Urinary bladder (tissue), 4 donors: ENCODE data around the gene LDLRAD4. TPM values are rescaled to one million over a fixed set of nuclear protein-coding genes. Genes with fewer than 3 reads are reported as not detected.

Experiments used
- DNase-seq: peaks from one replicate; pipeline ENCODE4 v3.0.0-alpha.2; 2015; ENCODE audit errors: extremely low spot score
- H3K27ac ChIP-seq: one replicate; pipeline ENCODE4 v1.5.1; 2013; ENCODE audit warnings: low read depth, mild to moderate bottlenecking, moderate library complexity
- H3K36me3 ChIP-seq: one replicate; pipeline ENCODE4 v1.6.1; 2013; ENCODE audit warnings: mild to moderate bottlenecking, moderate library complexity; ENCODE audit not compliant: insufficient read depth
- H3K4me1 ChIP-seq: one replicate; pipeline ENCODE4 v1.6.1; 2013; ENCODE audit warnings: mild to moderate bottlenecking, moderate library complexity; ENCODE audit not compliant: insufficient read depth
- H3K4me3 ChIP-seq: one replicate; pipeline ENCODE4 v1.5.1; 2013; ENCODE audit warnings: low read depth, low read length
- WGBS: extraction: QIAGEN DNeasy Blood & Tissue Kit; methylation state at CpG from one replicate; pipeline ENCODE4 v1.1.7; 2013; 5-methylcytosine and 5-hydroxymethylcytosine counted together
- polyA plus RNA-seq: library from polyadenylated mRNA; stranded (reverse); fragments of 200-250 nt; gene quantifications from one replicate; pipeline ENCODE4 v1.2.3, GENCODE V29; 2013
- total RNA-seq: library from RNA; depleted of rRNA; stranded (reverse); fragments of >200 nt; gene quantifications from one replicate; pipeline ENCODE4 v1.2.3, GENCODE V29; 2014
- donor health status: healthy with polysubstance abuse.
- donor health status: healthy.

Gene LDLRAD4
- total and polyA plus RNA-seq, 2 donors: 13.8 to 52.3 TPM

DNA sequence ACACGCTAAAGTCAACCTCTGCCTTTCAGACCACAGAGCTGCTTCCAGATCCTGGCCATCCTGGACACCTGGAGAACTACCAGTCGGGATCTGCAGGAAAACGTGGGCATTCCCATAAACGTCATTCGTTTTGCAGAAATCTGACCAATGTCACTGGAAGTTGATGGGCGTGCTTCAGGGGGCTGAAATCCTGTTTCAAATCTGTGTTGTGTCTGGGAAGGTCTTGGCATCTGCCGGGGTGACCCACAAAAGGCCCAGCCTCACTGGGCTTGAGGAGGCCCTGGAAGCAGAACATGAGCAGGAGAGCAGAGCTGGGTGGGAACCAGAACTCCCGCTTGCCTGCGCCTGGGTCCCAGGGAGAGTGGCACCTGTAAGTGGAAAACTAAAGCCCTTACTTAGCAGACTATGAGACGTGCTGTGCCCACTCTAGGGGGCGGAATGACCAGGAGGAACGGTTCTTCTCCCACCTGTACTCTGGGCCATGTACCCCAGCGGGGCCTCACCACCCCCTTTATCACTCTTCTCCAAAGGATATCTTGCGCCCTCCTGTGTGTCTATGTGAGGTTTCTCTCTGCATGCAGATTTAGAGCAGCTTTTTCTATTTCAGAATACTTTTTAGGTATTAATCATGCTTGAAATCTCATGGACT is 306.9 kb downstream of the LDLRAD4 start:
- WGBS: 92% methylated on average over 14 of the region's 14 CpGs
- H3K4me1 ChIP-seq: no peaks in the 10 kb centered on the region
- no peak for DNase-seq
- no peak overlapping the region for H3K4me3 ChIP-seq
- H3K27ac ChIP-seq: no peak overlapping the region
- H3K36me3 ChIP-seq: no peaks in the 10 kb centered on the region

DNA sequence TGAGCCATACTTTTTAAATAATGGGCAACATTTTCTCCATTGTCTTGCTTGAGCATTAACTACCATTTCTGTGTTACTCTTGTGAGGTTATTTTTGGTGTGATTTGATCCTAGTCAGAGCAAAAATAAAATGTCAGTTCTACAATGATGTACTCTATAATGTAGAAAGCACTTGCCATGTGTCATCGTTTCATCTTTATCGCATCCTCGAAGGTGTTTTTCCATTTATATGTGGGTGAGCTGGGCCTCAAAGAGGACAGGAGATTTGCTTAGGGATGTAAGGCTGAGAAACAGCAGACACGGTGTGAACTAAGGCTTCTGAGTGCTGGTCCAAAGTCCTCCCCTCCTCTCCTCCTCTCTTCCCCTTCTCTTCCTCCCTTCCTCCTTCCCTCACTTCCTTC is 308.0 kb downstream of the LDLRAD4 start:
- DNase-seq: no peak
- no peak overlapping the region for H3K4me3 ChIP-seq
- H3K27ac ChIP-seq: no peak overlapping the region
- WGBS: 85% methylated on average over 4 of the region's 4 CpGs
- no peaks in the 10 kb centered on the region for H3K4me1 ChIP-seq
- no peaks in the 10 kb centered on the region for H3K36me3 ChIP-seq

DNA sequence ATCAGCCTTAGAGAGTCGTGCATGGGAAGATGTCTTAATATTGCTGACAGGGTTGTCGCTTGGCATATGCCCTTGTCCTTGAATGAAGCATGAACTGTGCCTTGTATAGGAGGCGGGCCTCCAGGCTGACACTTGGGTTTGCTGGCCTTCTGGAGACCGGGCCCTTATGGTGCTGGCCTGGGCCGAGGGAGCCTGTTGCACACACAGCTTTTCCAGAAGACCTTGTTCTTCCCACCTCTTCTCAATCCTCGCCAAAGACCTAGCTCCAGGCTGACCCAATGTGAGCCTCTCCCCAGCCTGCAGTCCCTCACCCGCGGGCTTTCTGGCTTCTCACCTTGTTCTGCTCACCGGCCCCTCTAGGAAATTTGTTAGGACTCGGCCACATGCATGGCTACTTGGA is 308.7 kb downstream of the LDLRAD4 start:
- 95% methylated on average over 10 of the region's 10 CpGs for WGBS
- H3K27ac ChIP-seq: no peak overlapping the region
- DNase-seq: no peak
- no peak overlapping the region for H3K4me3 ChIP-seq
- no peaks in the 10 kb centered on the region for H3K36me3 ChIP-seq
- H3K4me1 ChIP-seq: no peaks in the 10 kb centered on the region

DNA sequence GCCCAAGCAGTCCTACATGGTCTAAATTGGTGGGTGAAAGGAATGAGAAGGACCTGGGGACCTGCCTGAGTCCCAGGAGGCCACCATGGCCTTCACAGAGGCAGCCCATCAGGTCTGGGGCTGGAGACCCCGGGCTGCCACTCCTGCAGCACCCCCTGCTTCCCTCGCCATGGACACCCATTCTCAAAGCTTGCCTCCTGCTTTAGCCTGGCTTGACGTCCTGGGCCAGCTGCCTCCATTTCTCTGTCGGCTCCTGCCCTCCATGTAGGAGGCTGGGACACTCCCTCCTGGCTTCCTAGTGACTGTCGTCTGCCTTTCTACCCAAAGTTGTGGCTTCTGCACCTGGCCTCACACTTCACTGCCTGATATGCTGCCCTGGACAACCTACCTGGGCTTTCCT is 309.2 kb downstream of the LDLRAD4 start:
- Histone ChIP-seq H3K4me3 (no peak overlapping the region), H3K27ac (no peak overlapping the region), H3K36me3 (no peaks in the 10 kb centered on the region), H3K4me1 (no peaks in the 10 kb centered on the region)
- DNase-seq: no peak
- 96% methylated on average over 5 of the region's 5 CpGs for WGBS

DNA sequence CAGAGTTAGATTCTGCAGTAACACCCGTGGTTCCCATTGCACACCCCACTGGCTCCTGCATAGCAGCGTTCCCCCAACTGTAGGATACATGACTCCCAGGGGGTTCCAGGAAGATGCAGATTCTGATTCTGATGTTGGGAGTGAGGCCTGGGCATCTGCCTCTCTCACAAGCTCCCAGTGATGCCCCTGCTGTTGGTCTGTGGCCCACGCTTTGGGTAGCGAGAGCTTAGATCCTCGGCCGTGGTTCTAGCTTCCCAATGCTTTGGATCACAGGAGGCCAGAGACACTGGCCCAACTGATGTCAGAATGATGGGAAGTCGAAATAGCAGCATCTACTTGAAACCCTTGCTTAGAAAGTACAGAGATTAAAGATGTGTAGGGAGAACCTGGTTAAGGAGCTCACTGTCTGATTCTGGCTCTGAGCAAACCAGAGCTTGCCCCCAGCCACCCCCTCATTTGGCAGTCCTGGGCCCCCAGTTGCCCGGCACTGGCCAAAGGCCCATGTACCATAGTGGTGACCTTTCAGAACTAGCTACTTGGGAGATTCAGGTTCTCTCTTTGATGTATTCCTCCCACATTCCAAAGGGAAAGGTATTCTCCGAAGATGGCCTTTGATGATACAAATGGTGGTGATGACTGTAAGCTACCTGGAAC is 310.3 kb downstream of the LDLRAD4 start:
- Histone ChIP-seq H3K4me3 (no peak overlapping the region), H3K27ac (no peak overlapping the region), H3K36me3 (no peaks in the 10 kb centered on the region), H3K4me1 (no peaks in the 10 kb centered on the region)
- 95% methylated on average over 9 of the region's 9 CpGs for WGBS
- DNase-seq: no peak

DNA sequence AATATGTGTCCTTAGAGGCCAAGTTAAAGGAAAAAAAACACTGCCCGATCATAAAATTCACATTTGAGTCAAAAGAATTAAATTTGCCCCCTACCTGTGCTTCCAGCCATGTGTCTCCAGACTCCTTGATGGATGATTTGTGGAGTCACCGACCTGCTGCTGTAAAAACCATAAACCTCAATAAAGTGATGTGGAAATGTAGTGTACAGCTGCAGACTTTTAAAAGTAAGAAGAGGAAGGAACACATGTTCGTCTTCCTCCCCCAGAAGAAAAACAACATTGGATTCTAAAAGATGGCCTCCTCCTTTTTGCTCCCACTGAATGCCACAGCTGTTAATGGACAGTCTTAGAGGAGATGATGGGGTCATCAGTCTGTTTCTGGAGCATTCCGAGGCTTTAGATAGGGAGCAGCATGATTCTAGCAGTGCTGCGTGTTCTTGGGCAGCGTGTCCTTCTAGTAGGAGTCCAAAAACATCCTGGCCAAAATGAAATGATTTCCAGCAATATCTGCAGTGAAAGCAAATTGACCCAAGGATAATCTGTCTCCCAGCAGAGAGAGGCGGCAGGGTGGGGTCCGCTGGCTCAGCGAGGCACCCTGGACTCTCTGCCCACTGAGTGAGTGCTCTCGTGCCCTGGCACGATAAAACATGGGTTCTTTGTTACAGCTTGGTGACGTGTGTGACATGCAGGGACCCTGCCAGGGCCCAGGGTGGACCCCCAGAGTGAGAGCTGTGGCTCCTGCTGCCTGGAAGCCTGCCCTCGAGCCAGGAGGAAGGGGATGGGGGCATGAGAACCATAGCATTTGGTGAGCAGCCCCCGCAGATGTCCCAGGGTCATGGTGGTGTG is 311.7 kb downstream of the LDLRAD4 start:
- DNase-seq: no peak
- 71% methylated on average over 14 of the region's 14 CpGs for WGBS
- H3K36me3 ChIP-seq: no peaks in the 10 kb centered on the region
- H3K27ac ChIP-seq: no peak overlapping the region
- H3K4me1 ChIP-seq: no peaks in the 10 kb centered on the region
- H3K4me3 ChIP-seq: no peak overlapping the region

DNA sequence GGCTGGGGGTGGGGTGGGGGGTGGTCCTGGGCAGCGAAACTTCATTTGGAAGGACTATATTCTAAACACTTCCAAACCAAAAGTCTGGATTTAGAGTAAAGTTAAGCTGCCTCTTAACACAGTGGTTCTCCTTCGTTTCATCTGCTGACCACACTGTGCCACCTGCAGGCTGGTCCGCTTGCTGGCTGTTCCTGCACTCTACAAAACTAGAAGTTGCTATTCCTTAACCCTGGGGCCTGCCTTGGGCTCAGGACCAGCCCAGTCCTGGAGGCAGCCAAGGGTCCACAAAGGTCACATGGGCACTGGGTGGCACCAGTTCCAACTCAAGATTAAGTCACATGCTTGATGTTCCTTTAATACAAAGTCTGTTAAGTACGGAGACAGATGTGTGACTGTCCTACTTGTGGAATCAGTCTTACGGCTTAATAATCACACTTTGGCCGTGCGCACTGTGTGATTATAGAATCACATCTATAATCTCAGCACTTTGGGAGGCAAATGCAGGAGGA is 312.4 kb downstream of the LDLRAD4 start:
- Histone ChIP-seq H3K4me1 (no peaks in the 10 kb centered on the region), H3K36me3 (no peaks in the 10 kb centered on the region), H3K27ac (no peak overlapping the region), H3K4me3 (no peak overlapping the region)
- DNase-seq: no peak
- 71% methylated on average over 7 of the region's 7 CpGs for WGBS

DNA sequence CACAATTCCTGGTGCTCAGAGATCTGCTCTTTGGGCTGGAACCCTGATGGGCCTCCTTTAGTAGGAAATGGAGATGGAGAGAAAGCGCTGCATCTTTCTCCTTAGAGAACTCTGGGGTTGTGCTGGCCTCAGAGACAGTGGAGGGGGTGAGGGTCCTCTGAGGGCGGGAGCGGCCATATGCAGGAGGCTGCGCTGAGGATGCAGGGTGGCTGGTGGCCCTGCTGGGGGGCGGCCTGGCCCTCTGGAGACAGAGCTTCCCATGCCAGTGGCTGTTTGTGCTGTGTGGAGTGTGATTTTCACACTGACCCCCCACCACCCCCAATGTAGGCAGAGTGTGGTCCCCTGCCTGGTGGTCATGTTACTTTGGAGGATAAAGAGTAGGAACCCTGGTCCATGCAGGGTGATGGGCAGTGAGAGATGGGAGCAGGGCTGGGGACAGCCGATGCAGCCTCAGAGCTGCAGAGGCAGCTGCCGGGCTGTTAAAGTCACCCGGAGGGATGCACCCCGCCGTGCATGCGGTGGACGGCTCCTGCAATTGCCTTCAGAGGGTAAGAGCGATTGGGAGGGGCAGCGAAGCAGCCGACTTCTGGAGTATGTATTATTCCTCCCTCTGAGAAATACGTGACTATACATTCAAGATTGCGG is 313.2 kb downstream of the LDLRAD4 start:
- no peaks in the 10 kb centered on the region for H3K4me1 ChIP-seq

DNA sequence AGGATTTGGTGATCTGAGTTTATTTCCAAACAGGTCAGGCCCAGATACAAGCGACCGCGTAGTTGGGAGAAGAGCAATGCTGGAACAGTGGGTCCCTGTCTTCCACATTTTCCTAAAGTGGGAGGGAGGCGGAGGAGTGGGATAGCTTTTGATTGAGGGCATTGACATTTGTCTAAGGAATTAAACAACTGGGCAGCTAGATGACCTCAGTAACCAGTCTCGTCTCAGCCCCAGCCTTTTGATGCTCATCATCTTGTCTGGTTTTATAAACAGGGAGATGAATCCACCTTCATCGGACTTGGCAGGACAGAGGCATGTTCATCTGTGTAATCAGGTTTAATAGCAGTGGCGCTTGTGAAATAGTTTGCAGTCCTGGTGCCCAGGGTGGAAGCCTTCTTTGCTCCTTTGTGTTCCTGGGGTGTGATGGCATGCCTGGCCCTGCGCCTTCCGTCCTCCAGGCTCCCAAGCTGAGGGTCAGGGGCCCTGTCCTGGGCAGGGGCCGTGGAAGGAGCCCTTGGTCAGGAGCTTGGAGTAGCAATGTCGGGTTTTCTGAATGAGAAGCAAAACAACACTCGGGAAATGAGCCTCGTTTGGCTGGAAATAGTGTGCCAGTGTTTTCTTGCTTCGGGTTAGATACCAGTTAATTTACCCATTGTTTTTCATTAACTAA is 314.0 kb downstream of the LDLRAD4 start:
- no peak for DNase-seq
- 87% methylated on average over 14 of the region's 14 CpGs for WGBS
- Histone ChIP-seq H3K4me3 (no peak overlapping the region), H3K4me1 (no peaks in the 10 kb centered on the region), H3K36me3 (no peaks in the 10 kb centered on the region), H3K27ac (no peak overlapping the region)

More for the DNA sequence above, 313.2 kb downstream of the LDLRAD4 start:
- H3K36me3 ChIP-seq: no peaks in the 10 kb centered on the region
- no peak overlapping the region for H3K27ac ChIP-seq
- no peak overlapping the region for H3K4me3 ChIP-seq
- no peak for DNase-seq
- 97% methylated on average over 17 of the region's 17 CpGs for WGBS

DNA sequence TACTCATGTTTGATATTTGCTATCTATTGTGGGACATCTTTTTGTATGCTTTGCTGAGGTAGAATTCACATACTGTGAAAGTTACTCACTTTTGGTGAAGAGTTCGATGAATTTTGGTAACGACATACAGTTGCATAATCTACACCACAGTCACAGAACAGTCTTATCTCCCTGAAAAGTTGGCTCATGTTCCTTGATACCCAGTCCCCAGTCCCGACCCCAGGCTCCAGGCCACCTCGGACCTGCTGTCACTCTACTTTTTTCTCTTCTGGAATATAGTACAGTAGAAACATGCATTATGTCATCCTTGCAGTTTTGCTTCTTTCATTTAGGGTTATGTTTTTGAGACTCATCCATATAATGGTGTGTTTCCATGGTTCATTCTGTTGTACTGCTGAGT is 316.1 kb downstream of the LDLRAD4 start:
- WGBS: 93% methylated on average over 4 of the region's 4 CpGs
- Histone ChIP-seq H3K4me1 (no peaks in the 10 kb centered on the region), H3K4me3 (no peak overlapping the region), H3K27ac (no peak overlapping the region), H3K36me3 (no peaks in the 10 kb centered on the region)
- DNase-seq: no peak

DNA sequence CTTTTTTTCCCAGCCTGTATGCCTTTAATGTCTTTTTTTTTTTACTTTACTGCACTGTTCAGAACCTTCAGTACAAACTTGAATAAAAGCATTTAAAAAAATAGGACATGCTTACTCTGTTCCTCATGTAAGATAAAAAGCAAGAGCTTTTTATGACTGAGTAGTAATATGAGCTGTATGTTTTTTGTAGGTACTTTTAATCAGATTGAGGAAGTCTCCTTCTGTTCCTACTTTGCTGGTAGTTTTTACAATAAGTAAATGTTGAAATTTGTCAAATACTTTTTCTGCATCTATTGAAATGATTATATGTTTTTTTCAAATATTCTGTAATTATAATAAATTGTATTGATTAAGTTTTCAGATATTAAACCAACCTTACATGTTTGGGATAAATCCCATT is 318.0 kb downstream of the LDLRAD4 start:
- Histone ChIP-seq H3K27ac (no peak overlapping the region), H3K4me1 (peaks cover 1% of the 10 kb centered on the region), H3K36me3 (no peaks in the 10 kb centered on the region), H3K4me3 (no peak overlapping the region)
- no peak for DNase-seq

DNA sequence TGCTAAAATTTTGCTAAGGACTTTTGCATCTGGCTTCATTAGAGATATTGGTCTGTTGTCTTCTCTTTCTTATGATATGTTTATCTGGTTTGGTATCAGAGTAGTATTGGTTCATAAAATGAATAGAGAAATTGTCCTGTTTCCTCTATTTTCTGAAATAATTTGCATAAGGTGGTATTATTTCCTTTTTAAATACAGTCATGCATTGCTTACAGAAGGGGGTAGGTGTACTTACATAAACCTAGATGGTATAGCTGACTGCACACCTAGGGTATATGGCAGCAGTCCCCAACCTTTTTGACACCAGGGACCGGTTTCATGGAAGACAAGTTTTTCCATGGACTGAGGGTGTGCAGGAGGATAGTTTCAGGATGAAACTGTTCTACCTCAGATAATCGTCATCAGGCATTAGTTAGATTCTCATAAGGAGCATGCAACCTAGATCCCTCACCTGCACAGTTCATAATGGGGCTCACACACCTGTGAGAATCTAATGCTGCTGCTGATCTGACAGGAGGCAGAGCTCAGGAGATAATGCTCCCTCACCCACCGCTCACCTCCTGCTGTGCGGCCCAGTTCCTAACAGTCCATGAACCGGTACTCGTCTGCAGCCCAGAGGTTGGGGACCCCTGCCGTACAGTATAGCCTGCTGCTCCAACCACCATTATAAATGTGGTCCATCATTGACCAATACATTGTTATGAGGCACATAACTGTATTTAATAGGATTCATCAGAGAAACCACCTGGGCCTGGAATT is 318.6 kb downstream of the LDLRAD4 start:
- Histone ChIP-seq H3K27ac (no peak overlapping the region), H3K4me3 (no peak overlapping the region), H3K4me1 (peaks cover 1% of the 10 kb centered on the region), H3K36me3 (no peaks in the 10 kb centered on the region)
- no peak for DNase-seq
- 89% methylated on average over 7 of the region's 7 CpGs for WGBS
